ENCODE measurements around the gene MAGEA12.

DNA sequence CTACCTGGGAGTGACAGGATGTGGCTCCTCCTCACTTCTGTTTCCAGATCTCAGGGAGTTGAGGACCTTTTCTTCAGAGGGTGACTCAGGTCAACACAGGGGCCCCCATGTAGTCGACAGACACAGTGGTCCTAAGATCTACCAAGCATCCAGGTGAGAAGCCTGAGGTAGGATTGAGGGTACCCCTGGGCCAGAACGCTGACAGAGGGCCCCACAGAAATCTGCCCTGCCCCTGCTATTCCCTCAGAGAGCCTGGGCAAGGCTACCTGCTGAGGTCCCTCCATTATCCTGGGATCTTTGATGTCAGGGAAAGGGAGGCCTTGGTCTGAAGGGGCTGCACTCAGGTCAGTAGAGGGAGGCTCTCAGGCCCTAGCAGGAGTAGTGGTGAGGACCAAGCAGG, 1.5 kb downstream of the MAGEA12 start:
- TF ChIP-seq, protein P1, sequence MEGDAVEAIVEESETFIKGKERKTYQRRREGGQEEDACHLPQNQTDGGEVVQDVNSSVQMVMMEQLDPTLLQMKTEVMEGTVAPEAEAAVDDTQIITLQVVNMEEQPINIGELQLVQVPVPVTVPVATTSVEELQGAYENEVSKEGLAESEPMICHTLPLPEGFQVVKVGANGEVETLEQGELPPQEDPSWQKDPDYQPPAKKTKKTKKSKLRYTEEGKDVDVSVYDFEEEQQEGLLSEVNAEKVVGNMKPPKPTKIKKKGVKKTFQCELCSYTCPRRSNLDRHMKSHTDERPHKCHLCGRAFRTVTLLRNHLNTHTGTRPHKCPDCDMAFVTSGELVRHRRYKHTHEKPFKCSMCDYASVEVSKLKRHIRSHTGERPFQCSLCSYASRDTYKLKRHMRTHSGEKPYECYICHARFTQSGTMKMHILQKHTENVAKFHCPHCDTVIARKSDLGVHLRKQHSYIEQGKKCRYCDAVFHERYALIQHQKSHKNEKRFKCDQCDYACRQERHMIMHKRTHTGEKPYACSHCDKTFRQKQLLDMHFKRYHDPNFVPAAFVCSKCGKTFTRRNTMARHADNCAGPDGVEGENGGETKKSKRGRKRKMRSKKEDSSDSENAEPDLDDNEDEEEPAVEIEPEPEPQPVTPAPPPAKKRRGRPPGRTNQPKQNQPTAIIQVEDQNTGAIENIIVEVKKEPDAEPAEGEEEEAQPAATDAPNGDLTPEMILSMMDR (IDR thresholded peaks at IDR 0.05), result no peak
- TF ChIP-seq POLR2A (IDR thresholded peaks at IDR 0.05), result no peak
